K562 (cell line): ENCODE measurements around the gene FAM120B. TPM values are rescaled to one million over a fixed set of nuclear protein-coding genes. Genes with fewer than 3 reads are reported as not detected.

ENCODE experiments used
- AFF1 ChIP-seq, 2 experiments: fragments of 450-650 bp; IDR thresholded peaks; 2 replicates each; pipeline ENCODE4 v1.6.1; 2018; ENCODE audit warnings: mild to moderate bottlenecking in 2 of 2, low read depth in 1 of 2; ENCODE audit not compliant: partially characterized antibody in 2 of 2
- CBX5 ChIP-seq: IDR thresholded peaks from 2 replicates; pipeline ENCODE4 v1.6.1; 2014; ENCODE audit warnings: low read depth, borderline replicate concordance
- HMG20A ChIP-seq: fragments of 450-650 bp; formaldehyde crosslinking; conservative IDR thresholded peaks from 2 replicates; pipeline ENCODE4 v1.4.0; 2020; ENCODE audit warnings: mild to moderate bottlenecking, mixed read lengths
- MAFG ChIP-seq: fragments of 450-650 bp; conservative IDR thresholded peaks from 2 replicates; pipeline ENCODE4 v1.6.1; 2016; ENCODE audit warnings: missing genetic modification characterization, missing compliant biosample characterization
- NFE2L1 ChIP-seq: fragments of 450-650 bp; IDR thresholded peaks from 2 replicates; pipeline ENCODE4 v1.6.1; 2016; ENCODE audit warnings: missing genetic modification characterization, low read depth, mild to moderate bottlenecking, missing compliant biosample characterization, moderate library complexity, borderline replicate concordance
- PHB2 ChIP-seq: fragments of 450-650 bp; IDR thresholded peaks from 2 replicates; pipeline ENCODE4 v1.6.1; 2017; ENCODE audit warnings: low read depth
- RBM34 ChIP-seq: fragments of 200-400 bp; formaldehyde crosslinking; IDR thresholded peaks from 2 replicates; pipeline ENCODE4 v1.6.1; 2018; ENCODE audit warnings: low read length, borderline replicate concordance; ENCODE audit not compliant: insufficient read depth
- SNIP1 ChIP-seq: fragments of 450-650 bp; IDR thresholded peaks from 2 replicates; pipeline ENCODE4 v1.7.1; 2017; ENCODE audit warnings: low read depth, mild to moderate bottlenecking
- ZBTB17 ChIP-seq: fragments of 450-650 bp; formaldehyde crosslinking; IDR thresholded peaks from 2 replicates; pipeline ENCODE4 v1.4.0; 2020; ENCODE audit warnings: mild to moderate bottlenecking
- ZNF184 ChIP-seq: sonication (generic); formaldehyde crosslinking; IDR thresholded peaks from 2 replicates; pipeline ENCODE4 v1.5.0; 2020; ENCODE audit warnings: missing genetic modification reagents
- ZNF707 ChIP-seq: fragments of 250-450 bp; sonication (Bioruptor Pico); conservative IDR thresholded peaks from 2 replicates; pipeline ENCODE4 v1.8.0; 2022; ENCODE audit warnings: inconsistent platforms, mild to moderate bottlenecking, moderate library complexity
- polyA plus RNA-seq, 8 experiments: library from polyadenylated mRNA; depleted of rRNA in 4 of 8; stranded (reverse) in 5 of 8; unstranded in 3 of 8; fragments of >200 nt; fragmentation: Nextera tagmentation in 2 of 8; fragmentation: Illumina TruSeq in 1 of 8; extraction: Ambion mirVana in 2 of 8; extraction: Trizol in 1 of 8; gene quantifications; 2 replicates each; pipeline versions ENCODE4 v1.2.1 to v1.2.3, GENCODE V29; 2011 to 2014; ENCODE audit warnings: inconsistent platforms in 1 of 8, missing spikeins in 1 of 8
- total RNA-seq, 7 experiments: library from RNA; depleted of rRNA in 6 of 7; stranded (reverse); fragments of >200 nt in 6 of 7; fragmentation: Illumina TruSeq in 2 of 7; extraction: Trizol in 2 of 7; gene quantifications; 2 replicates each; pipeline versions ENCODE4 v1.2.1 to v1.2.3, GENCODE V29; 2011 to 2021; ENCODE audit warnings: low replicate concordance in 1 of 7
- TF ChIP-seq, protein P1 (sequence below): IDR thresholded peaks from 2 replicates; pipeline ENCODE4 v1.6.1; 2011; ENCODE audit not compliant: insufficient read length; ENCODE audit errors: extremely low read depth
- TF ChIP-seq, protein P2 (sequence below): fragments of 450-650 bp; IDR thresholded peaks from 2 replicates; pipeline ENCODE4 v1.6.1; 2016; ENCODE audit warnings: low read depth, mild to moderate bottlenecking, moderate library complexity

The FAM120B gene
- total and polyA plus RNA-seq, 9 of the 15 experiments (the other 6 are each of a cell fraction or from before 2014, with no cell fraction given) = 3.5 to 22.6 (median 14.7) TPM

DNA sequence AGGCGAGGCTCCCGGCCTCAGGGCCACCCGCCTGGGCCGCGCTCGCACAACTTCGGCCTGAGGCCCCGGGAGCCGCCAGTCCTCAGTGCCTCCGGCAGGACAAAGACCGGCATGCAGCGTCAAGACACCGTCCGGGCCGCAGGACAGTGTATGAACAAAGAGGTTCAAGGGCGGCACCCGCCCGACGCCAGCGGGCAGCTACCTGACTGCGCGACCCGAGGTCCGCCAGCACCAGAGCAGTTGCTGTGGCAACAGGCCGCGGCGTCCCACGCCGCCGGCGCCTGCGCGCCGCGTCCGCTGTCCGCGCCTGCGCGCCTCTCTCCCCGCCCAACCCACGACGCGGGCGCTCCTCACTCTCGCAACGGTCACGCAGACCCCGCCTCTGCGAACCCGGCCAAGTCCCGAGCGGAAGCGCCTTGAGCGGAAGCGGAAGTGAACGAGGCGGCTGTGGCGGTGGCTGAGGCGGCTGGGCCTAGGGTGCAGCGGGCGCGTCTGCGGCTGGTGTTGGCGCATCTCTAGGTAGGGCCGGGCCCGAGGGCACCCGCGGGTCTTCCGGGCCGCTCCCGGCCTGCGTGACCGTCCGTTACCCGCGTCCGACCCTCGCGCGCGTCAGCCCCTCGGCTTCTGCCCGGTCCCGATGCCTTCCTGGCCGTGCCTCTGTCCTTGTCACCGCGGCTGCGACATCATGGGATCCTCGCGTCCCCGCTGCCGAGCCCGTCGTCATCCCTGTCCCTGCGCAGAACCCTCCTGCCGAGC is at the start of gene FAM120B (continued):
- TF ChIP-seq SNIP1 (no peak), ZNF707 (CRISPR knock-in tag) (no peak), CBX5 (no peak), NFE2L1 (tag) (no peak), ZBTB17 (peak; percentile 69), RBM34 (0 out of 2 replicates have a peak, but pooled peaks have one; percentile 92), HMG20A (CRISPR knock-in tag) (no peak), MAFG (no peak), PHB2 (no peak), ZNF184 (CRISPR knock-in tag) (no peak), AFF1 (IDR thresholded peaks at IDR 0.05; ENCODE audit: low read depth in 1 of 2, partially characterized antibody in 2 of 2) (no peak)
- TF ChIP-seq, protein P1, sequence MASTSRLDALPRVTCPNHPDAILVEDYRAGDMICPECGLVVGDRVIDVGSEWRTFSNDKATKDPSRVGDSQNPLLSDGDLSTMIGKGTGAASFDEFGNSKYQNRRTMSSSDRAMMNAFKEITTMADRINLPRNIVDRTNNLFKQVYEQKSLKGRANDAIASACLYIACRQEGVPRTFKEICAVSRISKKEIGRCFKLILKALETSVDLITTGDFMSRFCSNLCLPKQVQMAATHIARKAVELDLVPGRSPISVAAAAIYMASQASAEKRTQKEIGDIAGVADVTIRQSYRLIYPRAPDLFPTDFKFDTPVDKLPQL = no peak
- TF ChIP-seq, protein P2, sequence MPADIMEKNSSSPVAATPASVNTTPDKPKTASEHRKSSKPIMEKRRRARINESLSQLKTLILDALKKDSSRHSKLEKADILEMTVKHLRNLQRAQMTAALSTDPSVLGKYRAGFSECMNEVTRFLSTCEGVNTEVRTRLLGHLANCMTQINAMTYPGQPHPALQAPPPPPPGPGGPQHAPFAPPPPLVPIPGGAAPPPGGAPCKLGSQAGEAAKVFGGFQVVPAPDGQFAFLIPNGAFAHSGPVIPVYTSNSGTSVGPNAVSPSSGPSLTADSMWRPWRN = no peak
